Measurements from ENCODE around the gene RNF128. TPM values are rescaled to one million over a fixed set of nuclear protein-coding genes. Genes with fewer than 3 reads are reported as not detected.

RNF128 gene
- not detected for polyA plus RNA-seq (2012; ENCODE audit: low read depth, missing spikeins)

GRCh38 chrX:106726485-106727437 is at the start of gene RNF128:
Gene RNF128, plus strand, starts transcription at chrX:106726701. Its CDS starts 213 bp downstream, at chrX:106726914.
- FAIRE-seq = no peak
- no peak for TF ChIP-seq TAF1 (IDR thresholded peaks at IDR 0.05; ENCODE audit: low read depth, low read length)
- TF ChIP-seq POLR2AphosphoS5 (IDR thresholded peaks at IDR 0.05; ENCODE audit: low read depth, low read length) = no peak
- TF ChIP-seq SPI1 (IDR thresholded peaks at IDR 0.05; ENCODE audit: low read depth, low read length) = no peak
- no peak for DNase-seq (ENCODE audit: insufficient read length, low spot score)

- no peak for FAIRE-seq
These were observed 45.8 kb upstream of the RNF128 start for GRCh38 chrX:106680716-106681115.

GRCh38 chrX:106684207-106684606 is 42.3 kb upstream of the RNF128 start:
- no peak for DNase-seq (ENCODE audit: insufficient read length, low spot score)
- TF ChIP-seq POLR2AphosphoS5 (IDR thresholded peaks at IDR 0.05; ENCODE audit: low read depth, low read length) (no peak), SPI1 (IDR thresholded peaks at IDR 0.05; ENCODE audit: low read depth, low read length) (no peak), POU2F2 (IDR thresholded peaks at IDR 0.05; ENCODE audit: low read depth, low read length) (no peak), POLR2A (IDR thresholded peaks at IDR 0.05; ENCODE audit: low read depth, low read length) (no peak), TAF1 (IDR thresholded peaks at IDR 0.05; ENCODE audit: low read depth, low read length) (no peak), PAX5 (IDR thresholded peaks at IDR 0.05; ENCODE audit: insufficient read depth, low read length, severe bottlenecking) (no peak)
- no peak for FAIRE-seq

More at GRCh38 chrX:106680716-106681115, 45.8 kb upstream of the RNF128 start:
- TF ChIP-seq PAX5 (IDR thresholded peaks at IDR 0.05; ENCODE audit: insufficient read depth, low read length, severe bottlenecking) (no peak), POLR2AphosphoS5 (IDR thresholded peaks at IDR 0.05; ENCODE audit: low read depth, low read length) (no peak), POU2F2 (IDR thresholded peaks at IDR 0.05; ENCODE audit: low read depth, low read length) (no peak)
- DNase-seq (ENCODE audit: insufficient read length, low spot score) = no peak

GRCh38 chrX:106692425-106693065 is 34.0 kb upstream of the RNF128 start:
- no peak for FAIRE-seq
- TF ChIP-seq PAX5 (IDR thresholded peaks at IDR 0.05; ENCODE audit: insufficient read depth, low read length, severe bottlenecking) = no peak
- no peak for TF ChIP-seq POLR2AphosphoS5 (IDR thresholded peaks at IDR 0.05; ENCODE audit: low read depth, low read length)
- TF ChIP-seq SPI1 (IDR thresholded peaks at IDR 0.05; ENCODE audit: low read depth, low read length) = no peak
- no peak for DNase-seq (ENCODE audit: insufficient read length, low spot score)

GRCh38 chrX:106696502-106696901 is 30.0 kb upstream of the RNF128 start:
- DNase-seq (ENCODE audit: insufficient read length, low spot score) = no peak
- peak; percentile 20 for FAIRE-seq
- TF ChIP-seq TAF1 (IDR thresholded peaks at IDR 0.05; ENCODE audit: low read depth, low read length) = no peak
- no peak for TF ChIP-seq POU2F2 (IDR thresholded peaks at IDR 0.05; ENCODE audit: low read depth, low read length)

- no peak for DNase-seq (ENCODE audit: insufficient read length, low spot score)
- no peak for FAIRE-seq
- no peak for TF ChIP-seq POU2F2 (IDR thresholded peaks at IDR 0.05; ENCODE audit: low read depth, low read length)
- TF ChIP-seq POLR2AphosphoS5 (IDR thresholded peaks at IDR 0.05; ENCODE audit: low read depth, low read length) = no peak
- TF ChIP-seq SPI1 (IDR thresholded peaks at IDR 0.05; ENCODE audit: low read depth, low read length) = no peak
- TF ChIP-seq PAX5 (IDR thresholded peaks at IDR 0.05; ENCODE audit: insufficient read depth, low read length, severe bottlenecking) = no peak
- no peak for TF ChIP-seq TAF1 (IDR thresholded peaks at IDR 0.05; ENCODE audit: low read depth, low read length)
- TF ChIP-seq POLR2A (IDR thresholded peaks at IDR 0.05; ENCODE audit: low read depth, low read length) = no peak
These were observed 27.8 kb upstream of the RNF128 start for GRCh38 chrX:106698693-106699092.

GRCh38 chrX:106702636-106703035 is 23.9 kb upstream of the RNF128 start:
- TF ChIP-seq POU2F2 (IDR thresholded peaks at IDR 0.05; ENCODE audit: low read depth, low read length) (no peak), POLR2AphosphoS5 (IDR thresholded peaks at IDR 0.05; ENCODE audit: low read depth, low read length) (no peak), TAF1 (IDR thresholded peaks at IDR 0.05; ENCODE audit: low read depth, low read length) (no peak), PAX5 (IDR thresholded peaks at IDR 0.05; ENCODE audit: insufficient read depth, low read length, severe bottlenecking) (no peak), SPI1 (IDR thresholded peaks at IDR 0.05; ENCODE audit: low read depth, low read length) (no peak), POLR2A (IDR thresholded peaks at IDR 0.05; ENCODE audit: low read depth, low read length) (no peak)
- FAIRE-seq = no peak
- DNase-seq (ENCODE audit: insufficient read length, low spot score) = no peak

- DNase-seq (ENCODE audit: insufficient read length, low spot score) = no peak
- no peak for TF ChIP-seq SPI1 (IDR thresholded peaks at IDR 0.05; ENCODE audit: low read depth, low read length)
- TF ChIP-seq TAF1 (IDR thresholded peaks at IDR 0.05; ENCODE audit: low read depth, low read length) = no peak
- no peak for TF ChIP-seq PAX5 (IDR thresholded peaks at IDR 0.05; ENCODE audit: insufficient read depth, low read length, severe bottlenecking)
- no peak for TF ChIP-seq POLR2AphosphoS5 (IDR thresholded peaks at IDR 0.05; ENCODE audit: low read depth, low read length)
- TF ChIP-seq POU2F2 (IDR thresholded peaks at IDR 0.05; ENCODE audit: low read depth, low read length) = no peak
- no peak for TF ChIP-seq POLR2A (IDR thresholded peaks at IDR 0.05; ENCODE audit: low read depth, low read length)
- no peak for FAIRE-seq
These were observed 20.0 kb upstream of the RNF128 start for GRCh38 chrX:106706466-106706865.

- no peak for FAIRE-seq
- no peak for TF ChIP-seq POU2F2 (IDR thresholded peaks at IDR 0.05; ENCODE audit: low read depth, low read length)
- no peak for TF ChIP-seq PAX5 (IDR thresholded peaks at IDR 0.05; ENCODE audit: insufficient read depth, low read length, severe bottlenecking)
- TF ChIP-seq POLR2AphosphoS5 (IDR thresholded peaks at IDR 0.05; ENCODE audit: low read depth, low read length) = no peak
- no peak for DNase-seq (ENCODE audit: insufficient read length, low spot score)
These were observed 18.6 kb upstream of the RNF128 start for GRCh38 chrX:106707771-106708454.
